ENCODE measurements around the gene GNG12.

DNA sequence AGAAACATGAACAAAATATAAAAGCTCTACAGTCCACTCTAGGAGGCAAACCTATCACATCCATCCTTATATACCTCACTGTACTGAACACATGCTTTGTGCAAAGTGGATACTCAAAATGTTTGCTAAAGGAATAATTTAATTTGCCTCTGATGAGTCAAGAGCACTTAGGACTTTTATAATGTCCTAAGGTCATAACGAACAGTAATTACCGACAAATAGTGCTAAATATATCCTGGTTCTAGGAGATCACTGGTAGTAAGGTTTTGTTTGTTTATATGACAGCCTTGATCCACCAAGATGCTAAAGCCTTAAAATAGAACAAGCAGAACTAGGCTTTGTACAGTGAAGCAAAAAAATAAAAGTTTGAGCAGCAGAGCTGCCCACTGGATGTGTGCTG is 77.6 kb downstream of the GNG12 start:
- TF ChIP-seq, protein P1, sequence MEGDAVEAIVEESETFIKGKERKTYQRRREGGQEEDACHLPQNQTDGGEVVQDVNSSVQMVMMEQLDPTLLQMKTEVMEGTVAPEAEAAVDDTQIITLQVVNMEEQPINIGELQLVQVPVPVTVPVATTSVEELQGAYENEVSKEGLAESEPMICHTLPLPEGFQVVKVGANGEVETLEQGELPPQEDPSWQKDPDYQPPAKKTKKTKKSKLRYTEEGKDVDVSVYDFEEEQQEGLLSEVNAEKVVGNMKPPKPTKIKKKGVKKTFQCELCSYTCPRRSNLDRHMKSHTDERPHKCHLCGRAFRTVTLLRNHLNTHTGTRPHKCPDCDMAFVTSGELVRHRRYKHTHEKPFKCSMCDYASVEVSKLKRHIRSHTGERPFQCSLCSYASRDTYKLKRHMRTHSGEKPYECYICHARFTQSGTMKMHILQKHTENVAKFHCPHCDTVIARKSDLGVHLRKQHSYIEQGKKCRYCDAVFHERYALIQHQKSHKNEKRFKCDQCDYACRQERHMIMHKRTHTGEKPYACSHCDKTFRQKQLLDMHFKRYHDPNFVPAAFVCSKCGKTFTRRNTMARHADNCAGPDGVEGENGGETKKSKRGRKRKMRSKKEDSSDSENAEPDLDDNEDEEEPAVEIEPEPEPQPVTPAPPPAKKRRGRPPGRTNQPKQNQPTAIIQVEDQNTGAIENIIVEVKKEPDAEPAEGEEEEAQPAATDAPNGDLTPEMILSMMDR (IDR thresholded peaks at IDR 0.05 in 8 of 11, conservative IDR thresholded peaks at IDR 0.05 in 3 of 11), result no peak
- TF ChIP-seq POLR2AphosphoS5 (IDR thresholded peaks at IDR 0.05) (no peak), POLR2A (IDR thresholded peaks at IDR 0.05) (no peak)
